Testis (tissue), 3 donors: ENCODE results near the gene VEGFB. TPM values are rescaled to one million over a fixed set of nuclear protein-coding genes. Genes with fewer than 3 reads are reported as not detected.

Experiments
- DNase-seq: peaks from one replicate; pipeline ENCODE4 v3.0.0-alpha.2; 2019
- H3K27ac ChIP-seq, 2 donors: fragments of 200-600 bp; sonication (generic); one replicate each; pipeline ENCODE4 v1.5.1; 2019
- H3K27me3 ChIP-seq: fragments of 200-600 bp; sonication (generic); one replicate; pipeline ENCODE4 v1.5.1; 2019
- H3K36me3 ChIP-seq: fragments of 200-600 bp; sonication (generic); one replicate; pipeline ENCODE4 v1.5.1; 2017; ENCODE audit warnings: low read depth; ENCODE audit errors: missing control alignments
- H3K4me1 ChIP-seq: fragments of 200-600 bp; sonication (generic); one replicate; pipeline ENCODE4 v1.5.1; 2019
- H3K4me3 ChIP-seq, 2 donors: fragments of 200-600 bp; sonication (generic); one replicate each; pipeline ENCODE4 v1.5.1; 2017 to 2019
- H3K9me3 ChIP-seq: fragments of 200-600 bp; sonication (generic); one replicate; pipeline ENCODE4 v1.5.1; 2017
- POLR2A ChIP-seq: fragments of 450-650 bp; IDR thresholded peaks from one replicate; pipeline ENCODE4 v1.6.1; 2017; ENCODE audit warnings: antibody characterized with exemption, mild to moderate bottlenecking, moderate library complexity
- WGBS, 2 donors: methylation state at CpG; one replicate each; pipeline ENCODE4 v1.1.5; 2018; 5-methylcytosine and 5-hydroxymethylcytosine counted together
- intact Hi-C: fragments of 100-400 bp; cut with DNase I; formaldehyde crosslinking; loops from one replicate; pipeline ENCODE4 v1.15.1; 2023; ENCODE audit warnings: low total_unique reads
- polyA plus RNA-seq: library from polyadenylated mRNA; stranded (reverse); fragments of 350-450 nt; fragmentation: Illumina TruSeq; extraction: RNeasy Lipid Tissue Mini Kit (QIAGEN cat#74804); gene quantifications from one replicate; pipeline ENCODE4 v1.2.3, GENCODE V29; 2014; ENCODE audit warnings: low read depth, low replicate concordance; ENCODE audit not compliant: insufficient read depth
- total RNA-seq, 2 donors: library from RNA; depleted of rRNA; stranded (reverse); fragments of >200 nt; gene quantifications; one replicate each; pipeline ENCODE4 v1.2.3, GENCODE V29; 2016
- TF ChIP-seq, protein P1 (sequence below), 3 experiments: fragments of 450-650 bp in 2 of 3; fragments of 200-600 bp in 1 of 3; sonication (generic) in 1 of 3; IDR thresholded peaks; one replicate each; pipeline ENCODE4 v1.5.1; 2016 to 2019; ENCODE audit warnings: antibody characterized with exemption in 3 of 3, mild to moderate bottlenecking in 2 of 3, moderate library complexity in 1 of 3

The VEGFB gene
- total and polyA plus RNA-seq, 3 donors from 2014 or later = 19.1 to 57.3 (median 47.8) TPM

DNA sequence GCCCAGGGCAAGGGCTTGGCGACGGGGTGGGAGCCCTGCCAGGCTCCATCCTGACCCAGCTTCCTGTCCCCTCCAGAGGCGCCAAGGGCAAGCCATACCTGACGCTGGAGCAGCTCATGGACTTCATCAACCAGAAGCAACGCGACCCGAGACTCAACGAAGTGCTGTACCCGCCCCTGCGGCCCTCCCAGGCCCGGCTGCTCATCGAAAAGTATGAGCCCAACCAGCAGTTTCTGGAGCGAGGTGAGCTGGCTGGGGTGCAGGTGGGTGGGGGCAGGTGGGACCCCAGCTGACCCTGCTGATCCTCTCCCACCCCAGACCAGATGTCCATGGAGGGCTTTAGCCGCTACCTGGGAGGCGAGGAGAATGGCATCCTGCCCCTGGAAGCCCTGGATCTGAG is 21.9 kb downstream of the VEGFB start:
- intact Hi-C loops = no loop called here
- H3K36me3 ChIP-seq = no peaks in the 10 kb centered on the region
- WGBS, 2 donors = 89% methylated on average over 15 of the region's 15 CpGs; no CpG with 5 or more reads in 1 of the 2 donors
- no peaks in the 10 kb centered on the region for H3K9me3 ChIP-seq
- TF ChIP-seq POLR2A = no peak
- TF ChIP-seq, protein P1, sequence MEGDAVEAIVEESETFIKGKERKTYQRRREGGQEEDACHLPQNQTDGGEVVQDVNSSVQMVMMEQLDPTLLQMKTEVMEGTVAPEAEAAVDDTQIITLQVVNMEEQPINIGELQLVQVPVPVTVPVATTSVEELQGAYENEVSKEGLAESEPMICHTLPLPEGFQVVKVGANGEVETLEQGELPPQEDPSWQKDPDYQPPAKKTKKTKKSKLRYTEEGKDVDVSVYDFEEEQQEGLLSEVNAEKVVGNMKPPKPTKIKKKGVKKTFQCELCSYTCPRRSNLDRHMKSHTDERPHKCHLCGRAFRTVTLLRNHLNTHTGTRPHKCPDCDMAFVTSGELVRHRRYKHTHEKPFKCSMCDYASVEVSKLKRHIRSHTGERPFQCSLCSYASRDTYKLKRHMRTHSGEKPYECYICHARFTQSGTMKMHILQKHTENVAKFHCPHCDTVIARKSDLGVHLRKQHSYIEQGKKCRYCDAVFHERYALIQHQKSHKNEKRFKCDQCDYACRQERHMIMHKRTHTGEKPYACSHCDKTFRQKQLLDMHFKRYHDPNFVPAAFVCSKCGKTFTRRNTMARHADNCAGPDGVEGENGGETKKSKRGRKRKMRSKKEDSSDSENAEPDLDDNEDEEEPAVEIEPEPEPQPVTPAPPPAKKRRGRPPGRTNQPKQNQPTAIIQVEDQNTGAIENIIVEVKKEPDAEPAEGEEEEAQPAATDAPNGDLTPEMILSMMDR (IDR thresholded peaks at IDR 0.05) = no peak
- no peaks in the 10 kb centered on the region for H3K27me3 ChIP-seq
- DNase-seq = no peak
- H3K4me3 ChIP-seq = no peak overlapping the region
- H3K4me1 ChIP-seq = peaks cover 12% of the 10 kb centered on the region
- no peak overlapping the region for H3K27ac ChIP-seq

DNA sequence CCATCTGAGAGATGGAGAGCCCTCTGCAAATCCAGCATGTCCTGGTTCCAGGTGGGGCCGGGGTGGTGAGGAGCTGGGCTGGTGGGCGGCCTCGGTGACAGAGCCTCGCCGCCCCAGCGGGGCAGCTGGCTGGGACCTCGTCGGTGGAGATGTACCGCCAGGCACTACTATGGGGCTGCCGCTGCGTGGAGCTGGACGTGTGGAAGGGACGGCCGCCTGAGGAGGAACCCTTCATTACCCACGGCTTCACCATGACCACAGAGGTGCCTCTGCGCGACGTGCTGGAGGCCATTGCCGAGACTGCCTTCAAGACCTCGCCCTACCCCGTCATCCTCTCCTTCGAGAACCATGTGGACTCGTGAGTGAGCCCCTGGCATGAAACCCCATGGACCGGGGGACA is 24.0 kb downstream of the VEGFB start:
- 88 to 90% methylated on average over 23 to 24 of the region's 24 CpGs for WGBS, 2 donors
- H3K4me1 ChIP-seq = no peaks in the 10 kb centered on the region
- TF ChIP-seq POLR2A = no peak
- TF ChIP-seq, protein P1 (IDR thresholded peaks at IDR 0.05) = no peak
- no peaks in the 10 kb centered on the region for H3K36me3 ChIP-seq
- H3K9me3 ChIP-seq = no peaks in the 10 kb centered on the region
- no peaks in the 10 kb centered on the region for H3K27me3 ChIP-seq
- intact Hi-C loops = no loop called here
- H3K27ac ChIP-seq = no peak overlapping the region
- no peak overlapping the region for H3K4me3 ChIP-seq
- DNase-seq = no peak

DNA sequence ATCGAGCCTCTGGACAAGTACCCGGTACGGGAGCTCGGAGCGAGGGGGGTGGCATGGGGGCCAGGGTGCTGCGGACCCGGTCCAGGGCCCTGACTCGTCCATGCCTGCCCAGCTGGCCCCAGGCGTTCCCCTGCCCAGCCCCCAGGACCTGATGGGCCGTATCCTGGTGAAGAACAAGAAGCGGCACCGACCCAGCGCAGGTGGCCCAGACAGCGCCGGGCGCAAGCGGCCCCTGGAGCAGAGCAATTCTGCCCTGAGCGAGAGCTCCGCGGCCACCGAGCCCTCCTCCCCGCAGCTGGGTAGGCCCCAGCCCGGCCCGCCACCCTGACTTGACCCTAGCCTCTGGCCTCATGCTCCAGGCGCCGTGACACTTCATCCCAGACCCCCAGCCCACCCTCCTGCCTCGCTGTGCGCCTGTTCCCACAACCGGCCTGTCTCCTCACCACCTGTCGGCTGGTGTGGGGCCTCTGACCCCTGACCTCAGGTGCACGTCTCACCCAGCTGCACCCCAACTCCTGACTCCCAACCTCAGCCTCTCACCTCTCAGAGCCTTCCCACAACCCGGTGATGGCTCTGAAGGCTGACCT is 24.7 kb downstream of the VEGFB start:
- H3K4me3 ChIP-seq = no peak overlapping the region
- H3K36me3 ChIP-seq = no peaks in the 10 kb centered on the region
- WGBS, 2 donors = 92 to 96% methylated on average over 27 to 32 of the region's 32 CpGs
- H3K4me1 ChIP-seq = peaks cover 1% of the 10 kb centered on the region
- no peaks in the 10 kb centered on the region for H3K27me3 ChIP-seq
- no peak for DNase-seq
- H3K9me3 ChIP-seq = no peaks in the 10 kb centered on the region
- intact Hi-C loops = no loop called here
- no peak for TF ChIP-seq POLR2A
- TF ChIP-seq, protein P1 (IDR thresholded peaks at IDR 0.05) = no peak
- no peak overlapping the region for H3K27ac ChIP-seq

DNA sequence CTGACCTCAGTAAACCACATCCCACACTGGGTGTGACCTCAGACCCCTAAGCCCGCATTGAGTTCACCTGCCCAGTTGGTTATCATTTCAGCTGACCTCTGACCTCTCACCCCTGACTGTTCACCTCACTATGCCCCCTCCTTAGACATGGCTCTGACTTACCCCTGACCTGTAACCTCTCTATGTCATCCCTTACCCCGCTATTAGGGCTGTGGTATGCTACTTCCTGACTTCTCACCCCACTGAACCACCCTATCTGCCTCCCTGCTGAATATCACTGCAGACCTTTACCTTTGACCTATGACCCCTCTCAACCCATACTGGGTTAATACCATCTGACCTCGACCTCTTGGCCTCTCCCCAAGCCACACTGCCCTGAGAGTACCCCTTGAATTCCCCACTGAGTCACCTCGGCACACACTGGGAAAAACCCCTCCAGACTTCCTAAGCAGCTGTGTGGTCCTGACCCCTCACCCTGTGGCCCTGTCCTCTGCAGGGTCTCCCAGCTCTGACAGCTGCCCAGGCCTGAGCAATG is 25.2 kb downstream of the VEGFB start:
- 85 to 90% methylated on average over 4 of the region's 4 CpGs for whole genome bisulfite sequencing, 2 donors
- H3K4me1 ChIP-seq = peaks cover 6% of the 10 kb centered on the region
- DNase-seq = no peak
- TF ChIP-seq, protein P1 (IDR thresholded peaks at IDR 0.05) = no peak
- TF ChIP-seq POLR2A = no peak
- intact Hi-C loops = no loop called here
- H3K4me3 ChIP-seq = no peak overlapping the region
- H3K27me3 ChIP-seq = no peaks in the 10 kb centered on the region
- H3K9me3 ChIP-seq = no peaks in the 10 kb centered on the region
- no peak overlapping the region for H3K27ac ChIP-seq
- no peaks in the 10 kb centered on the region for H3K36me3 ChIP-seq

DNA sequence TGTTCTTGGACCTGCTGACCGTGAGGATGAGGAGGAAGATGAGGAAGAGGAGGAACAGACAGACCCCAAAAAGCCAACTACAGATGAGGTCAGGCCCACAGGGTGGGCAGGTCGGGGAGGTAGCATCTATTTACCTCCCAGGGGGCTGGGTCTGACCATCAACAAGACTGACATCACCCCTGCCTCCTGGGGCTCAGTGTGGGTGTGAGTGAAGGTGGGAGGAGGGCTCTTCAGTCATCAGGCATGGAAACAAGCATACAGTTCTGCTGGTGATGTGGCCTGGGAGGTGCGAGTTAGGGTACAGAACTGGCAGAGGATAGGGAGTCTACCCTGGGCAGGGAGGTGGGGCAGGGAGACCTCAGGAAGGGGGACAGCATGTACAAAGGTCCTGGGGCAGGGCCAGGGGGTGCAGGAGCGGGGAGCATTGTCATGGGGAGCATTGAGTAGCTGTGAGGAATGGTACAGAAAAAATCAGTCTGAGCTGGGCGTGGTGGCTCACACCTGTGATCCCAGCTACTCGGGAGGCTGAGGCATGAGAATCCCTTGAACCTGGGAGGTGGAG is 25.8 kb downstream of the VEGFB start:
- no peaks in the 10 kb centered on the region for H3K9me3 ChIP-seq
- no peak overlapping the region for H3K4me3 ChIP-seq
- 86 to 94% methylated on average over 6 of the region's 6 CpGs for WGBS, 2 donors
- H3K27ac ChIP-seq = no peak overlapping the region
- no peaks in the 10 kb centered on the region for H3K36me3 ChIP-seq
- H3K27me3 ChIP-seq = no peaks in the 10 kb centered on the region
- no peak for DNase-seq
- peaks cover 6% of the 10 kb centered on the region for H3K4me1 ChIP-seq
- intact Hi-C loops = no loop called here
- TF ChIP-seq, protein P1 (IDR thresholded peaks at IDR 0.05) = no peak
- TF ChIP-seq POLR2A = no peak
